ENCODE data around the gene SKIC8. TPM values are rescaled to one million over a fixed set of nuclear protein-coding genes. Genes with fewer than 3 reads are reported as not detected.

Gene SKIC8
- total RNA-seq, 4 donors from 2014 or later = 9.0 to 51.4 (median 44.1) TPM

- TF ChIP-seq CTCF (IDR thresholded peaks at IDR 0.05) (no peak), POLR2AphosphoS5 (IDR thresholded peaks at IDR 0.05) (no peak), POLR2A (IDR thresholded peaks at IDR 0.05) (no peak)
- H3K4me1 ChIP-seq = peaks cover 0 to 25% (median 19%) of the 10 kb centered on the region in 4 donors
- H3K4me3 ChIP-seq = no peak overlapping the region
- intact Hi-C loops (cut with DNase I; ENCODE audit: low total_unique reads) (loop anchor here (5.0 kb wide), 2 partner anchors 68 to 133 kb away; no protein-coding TSS in a partner anchor), in situ Hi-C loops (cut with MboI; ENCODE audit: low pct_ligation_motif_present in 1 of 4, low pct_unique_long_range_greater_than_20kb in 1 of 4, low sequenced_read_pairs in 3 of 4) (loop anchor here (5.0 to 25.0 kb wide), 3 partner anchors 128 to 283 kb away; no protein-coding TSS in a partner anchor)
- no peaks in the 10 kb centered on the region for H3K9me3 ChIP-seq
- DNase-seq = no peak
- H3K27ac ChIP-seq = no peak overlapping the region
- WGBS, 2 donors (ENCODE audit: low coverage in 1 of 2) = 58 to 82% methylated on average over 3 to 7 of the region's 7 CpGs
- H3K27me3 ChIP-seq = no peaks in the 10 kb centered on the region
- no peaks in the 10 kb centered on the region for H3K36me3 ChIP-seq
Observed at GRCh38 chr15:78244893-78245292, 54.5 kb downstream of the SKIC8 start.

GRCh38 chr15:78244101-78244500 lies 55.3 kb downstream of the SKIC8 start:
- DNase-seq = peak; percentile 35
- Histone ChIP-seq H3K4me3 (no peak overlapping the region), H3K27ac (peak overlapping the region in 3 of 4 donors; percentile 29 to 60 (median 40)), H3K9me3 (no peaks in the 10 kb centered on the region), H3K27me3 (no peaks in the 10 kb centered on the region), H3K4me1 (peaks cover 0 to 25% (median 19%) of the 10 kb centered on the region in 4 donors), H3K36me3 (no peaks in the 10 kb centered on the region)
- intact Hi-C loops (cut with DNase I; ENCODE audit: low total_unique reads) = loop anchor here (5.0 kb wide), 2 partner anchors 67 to 132 kb away; no protein-coding TSS in a partner anchor
- in situ Hi-C loops (cut with MboI; ENCODE audit: low pct_ligation_motif_present in 1 of 4, low pct_unique_long_range_greater_than_20kb in 1 of 4, low sequenced_read_pairs in 3 of 4) = loop anchor here (5.0 to 25.0 kb wide), 3 partner anchors 127 to 282 kb away; no protein-coding TSS in a partner anchor
- TF ChIP-seq POLR2AphosphoS5 (IDR thresholded peaks at IDR 0.05) = no peak
- TF ChIP-seq POLR2A (IDR thresholded peaks at IDR 0.05) = no peak
- TF ChIP-seq CTCF (IDR thresholded peaks at IDR 0.05) = no peak
- TF ChIP-seq EP300 (IDR thresholded peaks at IDR 0.05; ENCODE audit: low read depth) = no peak
- 39 to 58% methylated on average over 3 to 6 of the region's 6 CpGs for WGBS, 2 donors (ENCODE audit: low coverage in 1 of 2)

GRCh38 chr15:78243491-78243941 lies 55.9 kb downstream of the SKIC8 start:
- peak overlapping the region in 3 of 4 donors; percentile 29 to 60 (median 40) for H3K27ac ChIP-seq
- peaks cover 0 to 25% (median 19%) of the 10 kb centered on the region in 4 donors for H3K4me1 ChIP-seq
- in situ Hi-C loops (cut with MboI; ENCODE audit: low pct_ligation_motif_present in 1 of 4, low pct_unique_long_range_greater_than_20kb in 1 of 4, low sequenced_read_pairs in 3 of 4) (loop anchor here (5.0 to 25.0 kb wide), 3 partner anchors 126 to 281 kb away; no protein-coding TSS in a partner anchor), intact Hi-C loops (cut with DNase I; ENCODE audit: low total_unique reads) (loop anchor here (5.0 kb wide), 2 partner anchors 66 to 131 kb away; no protein-coding TSS in a partner anchor)
- no peaks in the 10 kb centered on the region for H3K9me3 ChIP-seq
- H3K36me3 ChIP-seq = no peaks in the 10 kb centered on the region
- 42% methylated on average over 6 of the region's 6 CpGs; no CpG with 5 or more reads in 1 of the 2 donors for WGBS, 2 donors (ENCODE audit: low coverage in 1 of 2)
- DNase-seq = peak; percentile 33
- H3K4me3 ChIP-seq = no peak overlapping the region
- H3K27me3 ChIP-seq = no peaks in the 10 kb centered on the region
- TF ChIP-seq POLR2AphosphoS5 (IDR thresholded peaks at IDR 0.05) (no peak), EP300 (IDR thresholded peaks at IDR 0.05; ENCODE audit: low read depth) (no peak), POLR2A (IDR thresholded peaks at IDR 0.05) (no peak), CTCF (IDR thresholded peaks at IDR 0.05) (no peak)

GRCh38 chr15:78243058-78243457 lies 56.4 kb downstream of the SKIC8 start:
- Histone ChIP-seq H3K4me3 (no peak overlapping the region), H3K4me1 (peaks cover 0 to 25% (median 19%) of the 10 kb centered on the region in 4 donors), H3K9me3 (no peaks in the 10 kb centered on the region), H3K36me3 (no peaks in the 10 kb centered on the region), H3K27ac (no peak overlapping the region), H3K27me3 (no peaks in the 10 kb centered on the region)
- in situ Hi-C loops (cut with MboI; ENCODE audit: low pct_ligation_motif_present in 1 of 4, low pct_unique_long_range_greater_than_20kb in 1 of 4, low sequenced_read_pairs in 3 of 4) = loop anchor here (5.0 to 25.0 kb wide), 3 partner anchors 126 to 281 kb away; no protein-coding TSS in a partner anchor
- DNase-seq = no peak
- TF ChIP-seq POLR2A (IDR thresholded peaks at IDR 0.05) (no peak), POLR2AphosphoS5 (IDR thresholded peaks at IDR 0.05) (no peak), EP300 (IDR thresholded peaks at IDR 0.05; ENCODE audit: low read depth) (no peak), CTCF (IDR thresholded peaks at IDR 0.05) (no peak)
- WGBS, 2 donors (ENCODE audit: low coverage in 1 of 2) = 76 to 81% methylated on average over 5 to 6 of the region's 6 CpGs
- intact Hi-C loops (cut with DNase I; ENCODE audit: low total_unique reads) = loop anchor here (5.0 kb wide), 2 partner anchors 66 to 131 kb away; no protein-coding TSS in a partner anchor
